Measurements from ENCODE around the gene CYB5R2.

The CYB5R2 gene

GRCh38 chr11:7672960-7673723, at the start of gene CYB5R2:
Gene CYB5R2 (minus strand): TSS chr11:7673500. CDS start chr11:7672825, 675 bp downstream.
- DNase-seq, result peak in 34 of 56 donors; percentile 29 to 76 (median 48)

- no peak for DNase-seq
Measured at GRCh38 chr11:7714786-7715185, 41.5 kb upstream of the CYB5R2 start.

GRCh38 chr11:7706377-7706776, 33.1 kb upstream of the CYB5R2 start, which contains the start of gene OVCH2:
Gene OVCH2 (minus strand): TSS chr11:7706477. CDS start chr11:7706394, 83 bp downstream.
- no peak for DNase-seq

GRCh38 chr11:7703740-7704139, 30.4 kb upstream of the CYB5R2 start:
- DNase-seq, result no peak

- DNase-seq, result no peak
Measured at GRCh38 chr11:7696424-7696823, 23.1 kb upstream of the CYB5R2 start.

- DNase-seq, result no peak
Measured at GRCh38 chr11:7694235-7694634, 20.9 kb upstream of the CYB5R2 start.

- DNase-seq, result no peak
Measured at GRCh38 chr11:7692426-7692825, 19.1 kb upstream of the CYB5R2 start.

- DNase-seq, result no peak
Measured at GRCh38 chr11:7691759-7692350, 18.6 kb upstream of the CYB5R2 start.

- DNase-seq, result peak in 1 of 56 donors; percentile 37
Measured at GRCh38 chr11:7690648-7691047, 17.3 kb upstream of the CYB5R2 start.

GRCh38 chr11:7689239-7689638, 15.9 kb upstream of the CYB5R2 start:
- DNase-seq, result no peak

GRCh38 chr11:7688238-7688826, 15.0 kb upstream of the CYB5R2 start:
- peak in 4 of 56 donors; percentile 18 to 48 (median 28) for DNase-seq

GRCh38 chr11:7687386-7687785, 14.1 kb upstream of the CYB5R2 start:
- no peak for DNase-seq

- DNase-seq, result no peak
Measured at GRCh38 chr11:7686761-7687160, 13.5 kb upstream of the CYB5R2 start.

- no peak for DNase-seq
Measured at GRCh38 chr11:7683571-7683970, 10.3 kb upstream of the CYB5R2 start.

- DNase-seq, result no peak
Measured at GRCh38 chr11:7677796-7678201, 4.5 kb upstream of the CYB5R2 start.

- no peak for DNase-seq
Measured at GRCh38 chr11:7677071-7677470, 3.8 kb upstream of the CYB5R2 start.

GRCh38 chr11:7675631-7676030, 2.3 kb upstream of the CYB5R2 start:
- no peak for DNase-seq

GRCh38 chr11:7673724-7674434, 579 bp upstream of the CYB5R2 start:
- DNase-seq, result peak in 2 of 56 donors; percentile 34 to 53

GRCh38 chr11:7672276-7672959, 882 bp downstream of the CYB5R2 start:
- DNase-seq, result peak in 1 of 56 donors; percentile 54

GRCh38 chr11:7671347-7672215, 1.7 kb downstream of the CYB5R2 start:
- DNase-seq, result no peak

All from amygdala (tissue), 56 donors.